ENCODE measurements around the gene KCNN3.

Gene KCNN3

DNA sequence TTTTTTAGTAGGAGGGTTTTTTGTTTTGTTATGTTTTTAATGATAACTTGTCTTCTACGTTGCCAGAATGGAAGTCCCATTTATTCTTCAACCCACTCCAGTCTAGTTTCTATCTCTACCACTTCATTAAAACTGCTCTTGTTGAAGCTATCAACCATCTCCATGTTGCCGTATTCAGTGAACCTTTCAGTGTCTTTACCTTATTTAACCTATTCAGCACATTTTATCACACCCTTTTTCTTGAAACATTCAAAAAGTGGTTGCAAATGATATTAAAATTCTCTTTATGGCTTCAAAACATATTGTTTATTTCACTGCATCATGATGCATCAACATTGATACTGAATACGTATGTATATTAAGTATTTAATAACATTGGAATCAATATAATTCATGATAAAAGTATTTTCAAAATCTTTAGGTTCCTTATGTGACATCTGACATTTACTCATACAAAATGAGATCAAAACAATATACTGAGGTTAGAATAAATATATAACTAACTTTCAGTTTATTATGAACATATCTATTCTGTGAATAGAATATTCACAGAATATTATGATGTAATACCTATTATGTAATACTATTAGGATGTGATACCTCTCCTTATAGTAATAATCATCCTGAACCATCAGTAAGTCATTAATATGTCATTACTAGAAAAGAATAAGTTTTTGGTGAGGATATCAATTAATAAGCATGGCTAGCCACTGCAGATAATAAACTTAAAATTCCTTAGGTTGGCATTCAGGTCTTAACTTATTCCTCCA lies 210.1 kb downstream of the KCNN3 start:
- DNase-seq (ENCODE audit: low read depth) = no peak

DNA sequence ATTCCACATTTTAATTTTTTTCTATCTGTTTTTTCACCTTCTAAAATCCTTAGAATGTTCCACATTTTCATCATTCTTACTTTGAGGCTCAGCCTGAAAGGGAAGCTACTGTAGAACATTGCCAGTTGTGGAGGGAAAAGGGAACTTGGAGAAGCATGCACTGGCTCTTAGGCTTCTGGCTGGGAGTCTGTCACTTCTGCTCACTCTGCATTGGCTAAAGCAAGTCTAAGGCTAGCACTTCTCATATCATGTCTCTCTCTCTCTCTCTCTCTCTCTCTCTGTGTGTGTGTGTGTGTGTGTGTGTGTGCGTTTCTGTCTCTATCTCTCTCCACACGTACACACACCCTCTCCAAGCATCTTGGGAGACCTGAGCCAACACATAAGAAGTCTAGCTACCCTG lies 212.5 kb downstream of the KCNN3 start:
- DNase-seq (ENCODE audit: low read depth) = no peak

DNA sequence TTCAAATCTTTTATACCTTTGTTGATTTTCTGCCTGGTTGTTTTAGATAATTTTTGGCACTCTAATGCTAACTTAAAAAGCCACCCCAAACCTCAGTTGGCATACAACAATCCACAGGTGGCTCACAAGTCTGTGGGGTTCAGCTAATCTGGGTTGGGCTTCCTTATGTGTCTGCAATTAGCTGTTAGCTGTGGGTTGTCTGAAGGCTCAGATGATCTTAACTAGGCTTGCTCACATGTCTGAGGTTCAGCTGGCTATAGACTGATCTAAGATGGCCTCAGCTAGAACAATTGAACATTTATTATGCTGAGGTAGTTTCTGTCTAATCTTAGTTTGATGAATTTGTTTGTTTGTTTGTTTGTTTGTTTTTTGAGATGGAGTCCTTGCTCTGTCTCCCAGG lies 217.2 kb downstream of the KCNN3 start:
- no peak for DNase-seq (ENCODE audit: low read depth)

Measured in stimulated activated CD4-positive, alpha-beta T cell treated with anti-CD3 and anti-CD28 coated beads, Interleukin-2, amount 100 ng/mL, for 4 hours (primary cell).